Thyroid gland (tissue), 4 donors: ENCODE results near the gene CHMP1A.

Experiments
- POLR2A ChIP-seq, 2 donors: fragments of 450-650 bp; IDR thresholded peaks; one replicate each; pipeline ENCODE4 v1.6.1; 2017; ENCODE audit warnings: antibody characterized with exemption in 2 of 2, mild to moderate bottlenecking in 2 of 2, moderate library complexity in 1 of 2
- TF ChIP-seq, protein P1 (sequence below), 6 experiments: fragments of 200-600 bp in 3 of 6; fragments of 450-650 bp in 3 of 6; sonication (generic) in 3 of 6; IDR thresholded peaks; one replicate each; pipeline ENCODE4 v1.5.1; 2016 to 2019; ENCODE audit warnings: antibody characterized with exemption in 6 of 6, mild to moderate bottlenecking in 2 of 6, inconsistent platforms in 1 of 6, moderate library complexity in 1 of 6

GRCh38 chr16:89641458-89642119 is 15.9 kb downstream of the CHMP1A start:
- TF ChIP-seq, protein P1, sequence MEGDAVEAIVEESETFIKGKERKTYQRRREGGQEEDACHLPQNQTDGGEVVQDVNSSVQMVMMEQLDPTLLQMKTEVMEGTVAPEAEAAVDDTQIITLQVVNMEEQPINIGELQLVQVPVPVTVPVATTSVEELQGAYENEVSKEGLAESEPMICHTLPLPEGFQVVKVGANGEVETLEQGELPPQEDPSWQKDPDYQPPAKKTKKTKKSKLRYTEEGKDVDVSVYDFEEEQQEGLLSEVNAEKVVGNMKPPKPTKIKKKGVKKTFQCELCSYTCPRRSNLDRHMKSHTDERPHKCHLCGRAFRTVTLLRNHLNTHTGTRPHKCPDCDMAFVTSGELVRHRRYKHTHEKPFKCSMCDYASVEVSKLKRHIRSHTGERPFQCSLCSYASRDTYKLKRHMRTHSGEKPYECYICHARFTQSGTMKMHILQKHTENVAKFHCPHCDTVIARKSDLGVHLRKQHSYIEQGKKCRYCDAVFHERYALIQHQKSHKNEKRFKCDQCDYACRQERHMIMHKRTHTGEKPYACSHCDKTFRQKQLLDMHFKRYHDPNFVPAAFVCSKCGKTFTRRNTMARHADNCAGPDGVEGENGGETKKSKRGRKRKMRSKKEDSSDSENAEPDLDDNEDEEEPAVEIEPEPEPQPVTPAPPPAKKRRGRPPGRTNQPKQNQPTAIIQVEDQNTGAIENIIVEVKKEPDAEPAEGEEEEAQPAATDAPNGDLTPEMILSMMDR (IDR thresholded peaks at IDR 0.05), result peak in 3 of 6 experiments; percentile 3 to 13 (median 4)
- no peak for TF ChIP-seq POLR2A (IDR thresholded peaks at IDR 0.05)
